GM21825 (cell line): Measurements from ENCODE around the gene AOX1.
"Not testable (repeated sequence)": the region's sequence is repeated elsewhere in the genome, so short reads cannot be mapped to it uniquely, and the experiment has no call there.

Experiments used
- ATAC-seq: cut with Tn5 transposase; IDR thresholded peaks from one replicate; pipeline ENCODE4 v1.9.1; 2021; ENCODE audit warnings: mild to moderate bottlenecking, moderate library complexity; ENCODE audit not compliant: unreplicated experiment

The AOX1 gene

DNA sequence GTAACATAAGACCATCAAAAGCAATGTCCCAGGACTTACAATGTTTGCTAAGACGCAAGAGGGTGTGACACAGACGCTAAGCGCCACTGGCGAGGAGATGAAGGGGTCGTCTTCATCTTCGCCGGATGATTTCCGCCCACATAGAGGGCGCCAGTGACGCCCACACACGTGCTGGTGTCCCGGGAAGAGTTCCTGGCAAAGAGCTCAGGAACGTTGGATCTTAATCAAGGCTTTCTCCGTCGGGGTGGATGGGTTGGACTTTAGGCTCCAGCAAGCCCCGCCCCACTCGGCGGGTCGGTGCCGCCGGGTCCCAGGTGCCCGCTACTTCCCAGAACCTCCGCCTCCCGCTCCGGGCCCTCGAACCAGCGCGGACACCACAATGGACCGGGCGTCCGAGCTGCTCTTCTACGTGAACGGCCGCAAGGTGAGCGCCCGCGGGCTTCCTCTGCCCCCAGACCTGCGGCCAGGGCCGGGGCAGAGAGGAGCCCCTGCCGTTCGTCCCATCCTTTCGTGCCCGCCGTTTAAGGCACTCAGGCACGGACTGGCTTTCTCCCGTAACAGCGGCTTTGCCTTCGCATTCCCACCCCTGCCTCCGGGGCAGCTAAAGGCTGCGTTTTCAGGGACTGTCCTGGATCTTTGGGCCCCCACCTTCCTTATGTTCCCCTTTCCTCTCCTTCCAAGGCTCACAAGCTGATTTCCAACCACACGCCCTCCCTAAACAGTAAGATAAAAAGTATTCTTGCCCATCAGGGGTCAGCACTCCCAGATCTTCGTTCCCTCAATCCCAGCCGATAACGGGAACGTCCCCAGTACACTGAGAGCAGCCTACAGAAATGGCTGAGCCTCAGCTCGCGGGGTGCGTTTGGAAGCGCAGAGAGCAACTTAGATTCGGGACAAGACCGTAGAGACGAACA is at the start of gene AOX1:
Gene AOX1 (plus strand): TSS at position 285 of the 914 bp plus-strand sequence. CDS start 95 bp downstream, at position 380.
- ATAC-seq: no peak

DNA sequence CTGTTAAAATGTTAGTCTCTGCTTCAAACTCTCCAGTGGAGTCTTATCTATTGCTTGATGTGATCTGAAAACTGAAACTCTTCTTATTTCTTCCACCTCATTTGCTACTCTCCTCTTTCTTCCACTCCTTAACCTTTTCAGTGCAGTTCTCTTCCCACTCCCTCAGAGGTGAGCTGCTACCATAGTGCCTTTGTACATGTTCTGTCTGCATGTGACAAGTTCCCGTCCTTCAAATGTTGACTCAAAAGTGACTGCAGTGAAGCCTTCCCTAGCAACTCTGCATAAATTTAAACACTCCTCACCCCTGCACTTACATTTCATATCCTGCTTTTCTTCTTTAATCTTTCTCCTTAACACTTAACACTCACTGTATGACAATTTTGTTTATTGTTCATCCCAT is 47.7 kb upstream of the AOX1 start:
- no peak for ATAC-seq

DNA sequence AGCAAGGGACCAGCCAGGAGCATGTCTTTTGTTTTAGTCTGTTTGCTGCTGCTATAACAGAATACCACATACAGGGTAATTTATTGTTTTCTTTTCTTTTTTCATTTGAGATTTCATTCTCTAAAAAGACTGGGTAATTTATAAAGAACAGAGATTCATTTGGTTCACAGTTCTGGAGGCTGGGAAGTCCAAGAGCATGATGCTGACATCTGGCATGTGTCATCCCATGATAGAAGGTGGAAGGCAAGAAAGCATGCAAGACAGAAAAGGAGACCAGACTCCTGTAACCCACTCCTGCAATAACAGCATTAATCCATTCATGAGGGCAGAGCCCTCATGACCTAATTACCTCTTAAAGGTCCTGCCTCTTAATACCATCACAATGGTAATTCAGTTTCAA is 45.0 kb upstream of the AOX1 start:
- ATAC-seq: no peak

DNA sequence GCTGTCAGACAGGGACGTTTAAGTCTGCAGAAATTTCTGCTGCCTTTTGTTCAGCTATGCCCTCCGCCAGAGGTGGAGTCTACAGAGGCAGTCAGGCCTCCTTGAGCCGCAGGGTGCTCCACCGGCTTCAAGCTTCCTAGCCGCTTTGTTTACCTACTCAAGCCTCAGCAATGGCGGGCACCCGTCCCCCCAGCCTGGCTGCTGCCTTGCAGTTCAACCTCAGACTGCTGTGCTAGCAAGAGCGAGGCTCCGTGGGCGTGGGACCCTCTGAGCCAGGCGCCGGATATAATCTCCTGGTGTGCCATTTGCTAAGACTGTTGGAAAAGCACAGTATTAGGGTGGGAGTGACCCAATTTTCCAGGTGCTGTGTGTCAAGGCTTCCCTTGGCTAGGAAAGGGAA is 19.2 kb upstream of the AOX1 start:
- not testable (repeated sequence) for ATAC-seq

DNA sequence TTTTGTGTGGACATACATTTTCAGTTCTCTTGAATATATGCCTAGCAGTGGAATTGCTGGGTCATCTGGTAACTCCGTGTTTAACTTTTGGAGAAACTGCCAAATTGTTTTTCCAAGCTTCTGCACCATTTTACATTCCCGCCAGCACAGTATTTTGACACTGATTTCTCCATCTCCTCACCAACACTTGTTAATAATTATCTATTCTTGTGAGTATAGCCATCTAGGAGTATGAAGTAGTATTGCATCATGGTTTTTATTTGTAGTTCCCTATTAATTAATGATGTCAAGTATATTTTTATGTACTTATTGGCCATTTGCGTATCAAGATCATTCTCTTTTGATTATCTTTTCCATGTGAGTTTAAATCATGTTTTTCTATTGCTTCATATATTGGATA is 17.9 kb upstream of the AOX1 start:
- no peak for ATAC-seq

DNA sequence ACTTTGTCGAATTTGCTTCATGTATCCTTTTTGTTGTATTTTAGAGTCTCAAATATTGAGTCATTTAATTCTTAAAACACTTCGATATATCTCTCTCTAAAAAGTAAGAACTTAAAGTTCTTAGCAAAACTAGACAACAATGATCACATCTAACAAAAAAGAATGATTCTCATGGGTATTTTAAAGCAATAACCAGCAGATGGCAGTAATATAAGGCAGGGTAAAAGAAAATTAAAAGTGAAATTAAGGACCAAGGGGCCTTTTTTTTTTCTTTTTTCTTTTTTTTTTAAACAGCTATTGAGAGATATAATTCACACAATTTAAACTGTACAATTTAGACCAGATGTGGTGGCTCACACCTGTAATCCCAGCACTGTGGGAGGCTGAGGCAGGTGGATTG is 9.9 kb upstream of the AOX1 start:
- ATAC-seq: no peak

DNA sequence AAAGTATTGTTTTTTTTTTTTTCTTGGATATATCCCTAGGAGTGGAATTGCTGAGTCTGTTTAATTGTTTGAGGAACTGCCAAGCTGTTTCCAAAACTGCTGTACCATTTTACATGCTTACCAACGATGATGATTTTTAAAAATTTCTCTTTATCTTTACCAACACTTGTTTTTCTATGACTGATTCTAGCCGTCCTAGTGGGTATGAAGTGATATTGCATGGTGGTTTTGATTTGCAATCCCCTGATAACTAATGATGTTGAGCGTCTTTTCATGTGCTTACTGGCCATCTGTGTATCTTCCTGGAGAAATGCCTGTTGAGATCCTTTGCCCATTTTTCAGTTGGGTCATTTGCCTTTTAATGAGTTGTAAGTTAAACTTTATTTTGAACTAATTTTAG is 8.8 kb upstream of the AOX1 start:
- ATAC-seq: no peak

DNA sequence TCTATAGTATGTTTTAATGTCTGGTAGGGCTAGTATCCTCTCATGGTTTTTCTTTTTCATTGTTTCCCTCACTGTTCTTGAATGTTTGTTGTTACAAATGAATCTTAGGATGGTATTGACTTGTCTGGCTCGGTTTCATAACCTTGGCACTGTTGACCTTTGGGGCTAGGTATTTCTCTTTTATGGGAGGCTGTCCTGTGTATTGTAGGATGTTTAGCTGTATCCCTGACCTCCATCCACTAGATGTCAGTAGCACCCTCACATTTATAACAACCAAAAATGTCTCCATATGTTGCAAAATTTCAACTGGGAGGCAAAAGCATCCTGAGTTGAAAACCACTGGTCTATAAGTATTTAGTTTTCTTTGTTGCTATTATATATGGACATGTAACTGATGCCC is 7.0 kb upstream of the AOX1 start:
- no peak for ATAC-seq

DNA sequence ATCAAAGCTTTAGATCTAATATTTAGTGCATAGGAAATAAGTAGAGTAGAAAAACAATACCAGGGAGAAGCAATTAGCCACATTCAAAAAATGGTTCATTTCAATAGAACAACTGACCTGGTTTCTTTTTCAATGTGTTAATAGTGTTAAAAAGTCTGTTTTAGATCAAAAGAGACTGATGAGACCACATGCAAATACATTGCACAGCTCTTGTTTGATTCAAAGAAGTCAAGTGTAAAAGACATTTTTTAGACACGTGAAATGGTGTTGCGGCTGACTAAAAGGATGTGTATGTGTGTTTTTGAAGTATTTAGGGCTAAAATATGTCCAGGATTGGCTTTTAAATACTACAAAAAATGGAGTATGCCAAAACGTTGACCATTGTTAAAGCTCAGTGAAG is 1.2 kb upstream of the AOX1 start:
- no peak for ATAC-seq

DNA sequence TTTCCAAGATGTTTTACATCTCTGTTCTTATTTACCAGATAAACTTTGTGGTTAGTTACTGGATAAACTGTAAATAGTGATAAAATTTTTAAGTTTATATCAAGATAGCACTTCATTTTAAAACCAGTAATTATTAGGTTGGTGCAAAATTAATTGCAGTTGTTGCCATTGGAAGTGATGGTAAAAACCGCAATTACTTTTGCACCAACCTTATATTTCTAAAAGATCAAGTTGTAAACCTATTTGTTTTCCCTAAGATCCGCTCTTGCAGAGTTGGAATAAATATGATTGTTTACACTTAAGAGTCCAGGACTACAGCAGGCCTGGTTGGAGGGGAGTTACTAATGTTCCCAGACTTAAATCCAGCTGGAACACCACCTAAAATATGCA is 479 bp upstream of the AOX1 start:
- no peak for ATAC-seq

DNA sequence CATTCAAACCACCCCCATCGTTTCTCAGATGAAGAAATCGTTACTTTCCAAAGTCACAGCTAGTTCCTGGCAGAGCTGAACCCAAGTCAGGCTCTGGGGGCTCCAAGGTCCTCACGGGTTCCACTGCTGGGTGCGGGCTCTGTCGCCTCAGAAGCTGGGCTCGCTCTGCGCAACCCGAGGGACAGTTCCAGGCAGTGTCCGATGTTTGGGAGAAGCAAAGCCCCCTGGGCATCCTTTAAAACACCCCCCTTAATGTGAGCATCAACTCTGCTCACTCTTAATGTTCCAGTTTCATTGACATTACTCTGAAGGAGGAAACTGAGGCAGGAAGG is 796 bp downstream of the AOX1 start:
- no peak for ATAC-seq

DNA sequence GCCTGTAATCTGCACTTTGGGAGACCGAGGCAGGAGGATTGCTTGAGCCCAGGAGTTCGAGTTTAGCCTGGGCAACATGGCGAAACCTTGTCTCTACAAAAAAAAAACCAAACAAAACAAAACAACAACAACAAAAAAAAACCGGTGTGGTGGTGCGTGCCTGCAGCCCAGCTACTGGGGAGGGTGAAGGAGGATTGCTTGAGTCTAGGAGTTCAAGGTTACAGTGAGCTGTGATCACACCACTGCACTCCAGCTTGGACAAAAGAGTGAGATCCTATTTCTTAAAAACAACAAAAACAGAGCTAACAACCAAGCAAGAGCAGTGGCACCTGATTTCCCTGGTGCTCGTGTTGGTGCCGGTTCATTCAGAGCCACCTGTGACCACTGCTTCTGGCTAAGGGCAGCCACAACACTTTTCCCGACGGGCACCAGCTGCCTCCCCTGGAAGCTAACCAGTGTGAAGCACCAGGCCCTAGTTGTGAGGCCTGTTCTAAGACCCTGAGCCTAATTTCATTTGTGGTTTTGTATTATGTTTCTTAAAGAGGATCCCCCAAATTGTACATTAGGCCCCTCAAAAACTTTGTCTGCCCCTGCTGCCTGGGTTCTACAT is 1.3 kb downstream of the AOX1 start:
- ATAC-seq: no peak

DNA sequence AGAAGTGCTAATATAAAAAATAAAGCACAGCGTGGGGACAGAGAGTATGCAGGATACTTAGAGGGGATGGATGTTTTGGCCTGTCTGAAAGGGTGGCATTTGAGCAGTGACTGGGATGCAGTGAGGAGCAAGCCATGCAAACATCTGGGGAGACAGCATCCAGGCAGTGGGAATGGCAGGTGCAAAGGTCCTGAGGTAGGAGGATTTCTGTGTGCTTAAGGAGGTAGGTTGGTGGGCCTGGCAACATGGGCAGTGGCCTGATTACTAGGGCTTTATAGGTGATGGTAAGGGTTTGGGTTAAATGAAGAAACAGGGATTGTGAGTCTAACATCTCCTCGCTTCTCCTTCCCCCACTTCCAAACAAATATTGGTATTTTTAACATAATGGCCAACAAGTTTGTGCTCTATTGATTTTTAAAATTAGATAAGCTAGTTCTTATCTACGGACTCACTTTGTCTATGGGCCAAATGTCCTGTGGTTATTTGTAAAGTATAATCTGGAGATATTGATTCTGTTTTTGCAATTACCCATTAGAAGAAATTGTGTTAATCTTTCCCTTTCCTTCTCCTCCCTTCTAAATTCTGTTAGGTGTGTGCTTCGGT is 2.4 kb downstream of the AOX1 start:
- ATAC-seq: no peak

DNA sequence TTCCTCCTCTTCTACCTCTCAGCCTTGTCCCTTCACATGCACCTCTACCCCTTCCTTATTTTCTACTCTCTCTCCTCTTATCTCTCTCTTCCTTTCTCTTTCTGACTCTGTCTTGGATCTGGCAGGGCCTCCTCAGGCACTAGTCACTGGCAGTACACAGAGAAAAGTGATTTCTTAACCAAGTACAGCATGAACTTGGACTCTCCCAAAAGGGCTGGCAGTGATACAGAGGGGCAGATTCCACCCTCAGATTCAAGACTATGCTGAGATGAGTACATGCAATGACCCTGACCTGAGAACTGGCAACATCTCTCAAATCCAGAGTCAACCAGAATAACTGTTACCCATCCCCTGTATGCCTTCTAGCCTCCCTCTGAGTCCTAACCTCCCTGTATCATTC is 4.3 kb downstream of the AOX1 start:
- ATAC-seq: no peak

DNA sequence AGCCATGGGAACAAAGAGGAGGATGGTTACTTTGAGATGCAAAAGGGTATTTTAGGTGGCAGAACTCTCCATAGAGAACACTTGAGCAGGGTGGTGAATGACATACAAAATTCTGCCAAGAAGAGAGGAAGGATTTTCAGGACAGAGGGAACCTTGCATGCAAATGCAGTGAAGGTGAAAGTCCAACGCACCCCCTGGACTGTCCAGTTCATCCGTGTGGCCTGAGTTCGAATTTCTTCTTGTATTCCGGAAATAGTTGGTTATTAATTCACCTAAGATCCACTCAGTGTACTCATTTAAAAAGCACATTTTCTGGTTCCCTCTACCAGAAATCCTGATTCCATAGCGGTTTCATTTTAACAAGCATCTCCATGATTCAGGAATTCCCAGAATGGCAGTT is 5.5 kb downstream of the AOX1 start:
- ATAC-seq: no peak

DNA sequence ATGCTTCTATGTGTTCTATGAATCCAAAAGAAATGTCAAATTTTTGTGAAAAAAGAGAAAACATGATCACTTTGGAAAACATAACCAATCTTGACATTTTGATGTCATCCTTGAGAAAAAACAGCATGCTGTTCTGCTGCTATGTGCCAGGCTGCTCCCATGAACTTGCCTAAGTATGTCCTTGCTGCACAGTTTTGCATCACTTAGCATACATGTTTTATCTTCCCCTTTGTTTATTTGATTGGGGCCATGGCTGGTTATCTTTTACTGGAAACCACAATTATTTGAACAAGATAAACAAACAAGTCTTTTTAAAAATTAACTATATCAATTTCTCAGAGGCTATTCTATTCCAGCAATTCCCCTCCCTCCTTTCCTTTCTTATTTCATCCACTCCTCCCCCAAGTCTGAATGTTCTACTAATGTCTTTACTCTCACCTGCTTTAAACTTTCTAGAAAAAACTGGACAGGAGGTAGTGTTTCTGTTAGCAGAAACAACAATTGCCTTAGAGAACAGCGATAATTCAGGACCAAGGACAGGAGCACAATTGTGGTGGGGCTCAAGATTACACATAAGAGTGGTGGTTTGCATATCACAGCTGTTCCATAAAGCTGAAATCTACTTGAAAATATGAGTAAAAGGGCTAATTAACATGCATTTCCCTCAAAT is 6.7 kb downstream of the AOX1 start:
- no peak for ATAC-seq

DNA sequence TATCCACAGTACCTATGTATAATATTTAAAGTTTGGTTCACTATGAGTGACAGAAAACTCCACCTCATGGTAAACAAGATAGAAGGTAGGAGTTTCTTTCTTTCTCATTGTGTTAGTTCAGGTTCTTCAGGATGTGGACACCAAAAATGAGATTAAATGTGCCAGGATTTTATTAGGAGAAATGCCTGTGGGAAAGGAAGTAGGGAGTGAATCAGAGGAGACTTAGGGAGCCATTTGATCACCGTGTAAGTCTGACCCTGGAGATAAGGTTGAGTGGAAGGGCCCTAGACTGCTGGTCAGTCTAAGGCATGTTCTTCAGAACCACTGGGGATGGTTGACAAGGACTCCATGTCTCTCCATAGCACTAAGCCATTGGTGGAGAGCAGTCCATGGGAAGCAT is 8.1 kb downstream of the AOX1 start:
- ATAC-seq: no peak

DNA sequence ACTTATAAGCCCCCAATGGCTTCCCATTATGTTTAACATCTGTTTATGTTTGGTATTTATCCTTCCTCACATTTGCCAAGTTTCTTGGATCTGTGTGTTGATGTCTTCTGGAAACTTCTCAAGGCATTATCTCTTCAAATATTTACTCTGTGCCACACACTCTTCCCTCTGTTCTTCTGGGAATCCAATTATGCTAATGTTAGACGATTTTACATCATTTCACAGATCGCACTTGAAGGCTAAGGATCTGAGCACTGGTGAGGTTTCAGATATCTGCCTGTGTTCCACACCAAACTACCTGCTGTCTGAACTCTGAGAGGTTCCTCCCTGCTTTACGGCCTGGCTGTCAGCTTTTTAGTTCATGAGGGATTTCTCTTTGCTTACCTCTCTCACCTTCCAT is 10.1 kb downstream of the AOX1 start:
- no peak for ATAC-seq

DNA sequence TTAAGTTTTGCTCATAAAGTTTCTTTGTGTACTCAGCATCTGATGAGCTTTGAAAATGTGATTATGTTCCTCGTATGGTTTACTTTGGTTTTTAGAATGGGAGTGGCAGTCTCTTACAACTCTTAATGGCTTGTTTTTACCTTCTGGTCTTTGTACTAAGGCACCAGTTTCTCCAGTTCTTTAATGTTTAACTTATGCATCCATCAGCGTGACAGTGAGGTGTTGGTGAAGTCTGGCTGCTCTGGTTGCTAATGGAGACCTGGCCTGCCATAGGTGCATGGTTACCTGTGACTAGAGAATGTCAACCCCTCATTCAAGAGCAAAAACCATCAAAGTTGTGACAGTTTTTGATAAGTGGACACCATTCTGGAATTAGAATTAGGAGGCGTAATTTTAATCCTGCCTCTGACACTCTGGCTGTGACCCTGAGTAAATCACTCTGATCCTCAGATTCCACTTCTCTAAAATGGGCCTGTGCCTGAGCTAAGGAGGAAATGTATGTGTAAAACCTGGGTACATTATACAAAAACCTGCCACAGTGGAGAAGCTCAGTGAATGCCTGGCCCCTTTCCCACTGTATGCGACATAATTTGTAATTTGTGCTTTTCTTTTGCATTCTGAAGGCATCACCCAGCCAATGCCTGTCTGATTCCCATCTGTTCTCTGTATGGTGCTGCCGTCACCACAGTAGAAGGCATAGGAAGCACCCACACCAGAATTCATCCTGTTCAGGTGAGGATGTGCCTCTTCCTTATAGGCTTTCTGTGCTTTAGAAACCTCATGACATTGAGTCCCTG is 11.2 kb downstream of the AOX1 start:
- no peak for ATAC-seq

DNA sequence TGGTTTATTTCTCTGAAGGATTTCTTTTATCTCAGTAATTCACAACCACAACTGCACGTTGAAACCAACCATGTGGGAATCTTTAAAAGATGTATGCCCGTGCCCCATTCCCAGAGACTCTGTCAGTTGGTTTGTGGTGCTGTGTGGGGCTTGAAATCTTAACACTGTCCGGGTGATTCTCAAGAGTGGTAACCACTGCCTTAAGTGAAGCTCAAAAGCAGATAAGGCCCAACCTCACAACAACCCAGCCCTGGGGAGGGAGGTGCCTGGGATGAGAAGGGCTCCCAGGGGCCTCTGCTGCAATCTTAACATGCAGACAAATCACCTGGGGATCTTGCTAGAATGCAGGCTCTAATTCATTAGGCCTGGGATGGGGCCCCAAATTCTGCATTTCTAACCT is 13.4 kb downstream of the AOX1 start:
- no peak for ATAC-seq
